ENCODE results near the gene MACO1.

- TF ChIP-seq, protein P1, sequence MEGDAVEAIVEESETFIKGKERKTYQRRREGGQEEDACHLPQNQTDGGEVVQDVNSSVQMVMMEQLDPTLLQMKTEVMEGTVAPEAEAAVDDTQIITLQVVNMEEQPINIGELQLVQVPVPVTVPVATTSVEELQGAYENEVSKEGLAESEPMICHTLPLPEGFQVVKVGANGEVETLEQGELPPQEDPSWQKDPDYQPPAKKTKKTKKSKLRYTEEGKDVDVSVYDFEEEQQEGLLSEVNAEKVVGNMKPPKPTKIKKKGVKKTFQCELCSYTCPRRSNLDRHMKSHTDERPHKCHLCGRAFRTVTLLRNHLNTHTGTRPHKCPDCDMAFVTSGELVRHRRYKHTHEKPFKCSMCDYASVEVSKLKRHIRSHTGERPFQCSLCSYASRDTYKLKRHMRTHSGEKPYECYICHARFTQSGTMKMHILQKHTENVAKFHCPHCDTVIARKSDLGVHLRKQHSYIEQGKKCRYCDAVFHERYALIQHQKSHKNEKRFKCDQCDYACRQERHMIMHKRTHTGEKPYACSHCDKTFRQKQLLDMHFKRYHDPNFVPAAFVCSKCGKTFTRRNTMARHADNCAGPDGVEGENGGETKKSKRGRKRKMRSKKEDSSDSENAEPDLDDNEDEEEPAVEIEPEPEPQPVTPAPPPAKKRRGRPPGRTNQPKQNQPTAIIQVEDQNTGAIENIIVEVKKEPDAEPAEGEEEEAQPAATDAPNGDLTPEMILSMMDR (IDR thresholded peaks at IDR 0.05 in 2 of 3, conservative IDR thresholded peaks at IDR 0.05 in 1 of 3; ENCODE audit: borderline replicate concordance in 1 of 3, insufficient read depth in 1 of 3, low read depth in 2 of 3, low read length in 2 of 3), result no peak
- no peak for TF ChIP-seq YY1 (IDR thresholded peaks at IDR 0.05; ENCODE audit: extremely low read depth, insufficient replicate concordance, low read depth, low read length)
- TF ChIP-seq, protein P2, sequence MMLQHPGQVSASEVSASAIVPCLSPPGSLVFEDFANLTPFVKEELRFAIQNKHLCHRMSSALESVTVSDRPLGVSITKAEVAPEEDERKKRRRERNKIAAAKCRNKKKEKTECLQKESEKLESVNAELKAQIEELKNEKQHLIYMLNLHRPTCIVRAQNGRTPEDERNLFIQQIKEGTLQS (IDR thresholded peaks at IDR 0.05), result no peak
- TF ChIP-seq JUND (IDR thresholded peaks at IDR 0.05), result no peak
- TF ChIP-seq REST (IDR thresholded peaks at IDR 0.05; ENCODE audit: low read depth), result no peak
- TF ChIP-seq, protein P3, sequence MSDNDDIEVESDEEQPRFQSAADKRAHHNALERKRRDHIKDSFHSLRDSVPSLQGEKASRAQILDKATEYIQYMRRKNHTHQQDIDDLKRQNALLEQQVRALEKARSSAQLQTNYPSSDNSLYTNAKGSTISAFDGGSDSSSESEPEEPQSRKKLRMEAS (IDR thresholded peaks at IDR 0.05), result no peak
- TF ChIP-seq, protein P4, sequence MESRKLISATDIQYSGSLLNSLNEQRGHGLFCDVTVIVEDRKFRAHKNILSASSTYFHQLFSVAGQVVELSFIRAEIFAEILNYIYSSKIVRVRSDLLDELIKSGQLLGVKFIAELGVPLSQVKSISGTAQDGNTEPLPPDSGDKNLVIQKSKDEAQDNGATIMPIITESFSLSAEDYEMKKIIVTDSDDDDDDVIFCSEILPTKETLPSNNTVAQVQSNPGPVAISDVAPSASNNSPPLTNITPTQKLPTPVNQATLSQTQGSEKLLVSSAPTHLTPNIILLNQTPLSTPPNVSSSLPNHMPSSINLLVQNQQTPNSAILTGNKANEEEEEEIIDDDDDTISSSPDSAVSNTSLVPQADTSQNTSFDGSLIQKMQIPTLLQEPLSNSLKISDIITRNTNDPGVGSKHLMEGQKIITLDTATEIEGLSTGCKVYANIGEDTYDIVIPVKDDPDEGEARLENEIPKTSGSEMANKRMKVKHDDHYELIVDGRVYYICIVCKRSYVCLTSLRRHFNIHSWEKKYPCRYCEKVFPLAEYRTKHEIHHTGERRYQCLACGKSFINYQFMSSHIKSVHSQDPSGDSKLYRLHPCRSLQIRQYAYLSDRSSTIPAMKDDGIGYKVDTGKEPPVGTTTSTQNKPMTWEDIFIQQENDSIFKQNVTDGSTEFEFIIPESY (IDR thresholded peaks at IDR 0.05; ENCODE audit: extremely low read depth, insufficient replicate concordance, low read length), result no peak
- TF ChIP-seq EGR1 (IDR thresholded peaks at IDR 0.05; ENCODE audit: low read depth), result no peak
Observed at GRCh38 chr1:25474439-25475047, 43.8 kb downstream of the MACO1 start.
